ENCODE measurements around the gene RPH3AL.

DNA sequence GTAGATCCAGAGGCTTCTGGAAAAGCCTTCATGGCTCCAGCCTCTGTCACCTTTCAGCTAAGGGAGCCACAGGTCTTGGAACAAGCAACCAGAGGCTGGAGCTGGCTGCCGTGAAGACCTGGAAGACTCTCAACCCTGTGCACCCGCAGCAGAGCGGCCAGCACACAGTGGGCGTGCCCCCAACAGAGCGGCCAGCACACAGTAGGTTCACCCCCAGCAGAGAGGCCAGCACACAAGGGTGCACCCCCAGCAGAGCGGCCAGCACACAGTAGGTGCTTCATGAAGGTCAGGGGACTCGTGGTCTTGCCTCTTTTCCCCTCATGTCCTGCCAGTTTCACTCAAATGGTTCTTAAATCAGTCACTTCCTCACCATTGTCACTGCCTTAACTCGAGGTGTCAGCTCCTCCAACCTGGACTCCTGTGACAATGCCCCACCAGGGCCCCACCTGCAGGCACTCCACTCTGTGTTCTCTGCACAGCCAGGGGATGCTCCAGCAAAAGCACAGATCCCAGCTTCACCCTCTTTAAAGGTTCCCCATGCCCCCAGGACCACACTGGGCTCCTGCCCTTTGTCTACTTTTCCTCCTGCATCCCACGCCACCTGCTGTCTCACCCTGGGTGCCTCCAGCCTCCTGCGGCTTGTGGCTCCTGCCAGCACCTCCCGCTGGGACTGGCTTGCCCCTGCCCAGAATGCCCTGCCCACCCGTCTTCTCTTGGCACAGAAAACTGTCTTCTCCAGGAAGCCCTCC lies 128.7 kb downstream of the RPH3AL start:
- TF ChIP-seq GATA2 (IDR thresholded peaks at IDR 0.05; ENCODE audit: low read depth, low read length) = no peak
- no peak for TF ChIP-seq GATA3 (IDR thresholded peaks at IDR 0.05; ENCODE audit: low read depth, low read length)

Measured in SH-SY5Y (cell line).